Activated naive CD4-positive, alpha-beta T cell treated with anti-CD3 and anti-CD28 coated beads, Interleukin-2, amount 50 U/mL, for 72 hours (primary cell): Measurements from ENCODE around the gene SMYD3. TPM values are rescaled to one million over a fixed set of nuclear protein-coding genes. Genes with fewer than 3 reads are reported as not detected.

Experiments
- ATAC-seq, 2 donors: fragments of 150-1000 bp; cut with Tn5 transposase; 2 replicates each; pipeline ENCODE4 v1.10.0; 2021; ENCODE audit warnings: mild to moderate bottlenecking in 2 of 2, moderate library complexity in 2 of 2
- DNase-seq, 2 donors: peaks; one replicate each; pipeline ENCODE4 v3.0.0; 2021 to 2022; ENCODE audit warnings: low spot score in 2 of 2
- H3K27ac Mint-ChIP-seq, 2 donors: one replicate each; pipeline ENCODE4 v1.8.0; 2022; ENCODE audit warnings: mild to moderate bottlenecking in 2 of 2, mixed read lengths in 2 of 2
- H3K36me3 Mint-ChIP-seq, 2 donors: one replicate each; pipeline ENCODE4 v1.8.0; 2022; ENCODE audit warnings: mixed read lengths in 2 of 2
- H3K9me3 Mint-ChIP-seq, 2 donors: one replicate each; pipeline ENCODE4 v1.8.0; 2022; ENCODE audit warnings: mixed read lengths in 2 of 2
- total RNA-seq, 2 donors: library from RNA; stranded (reverse); gene quantifications; one replicate each; pipeline ENCODE4 v1.2.3, GENCODE V29; 2022

Gene SMYD3
- total RNA-seq, 2 donors from 2014 or later: 18.5 to 30.1 TPM

DNA sequence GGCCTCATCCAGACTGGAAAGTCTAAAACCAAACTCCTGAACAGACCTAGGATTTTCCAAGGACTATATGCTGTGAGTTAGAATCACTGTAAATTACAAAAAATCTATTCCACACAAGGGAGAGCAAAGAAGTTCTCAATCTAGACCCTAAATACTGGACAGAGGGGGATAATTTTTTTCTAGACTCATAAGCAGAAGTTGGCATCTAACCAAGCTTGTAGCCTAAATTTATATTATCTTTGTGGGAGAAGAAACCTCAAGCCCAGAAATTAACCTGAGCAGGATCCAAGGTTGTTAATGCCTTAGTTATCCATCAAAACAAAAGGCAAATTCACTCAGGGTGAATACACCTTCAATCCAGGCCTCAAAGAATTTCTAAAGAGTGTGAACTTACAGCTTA is 290.2 kb downstream of the SMYD3 start:
- Mint-ChIP-seq H3K36me3 (peaks cover 0 to 9% of the 10 kb centered on the region in 2 donors), H3K9me3 (peaks cover 0 to 9% of the 10 kb centered on the region in 2 donors), H3K27ac (no peak overlapping the region)
- DNase-seq (no peak), ATAC-seq (no peak)

DNA sequence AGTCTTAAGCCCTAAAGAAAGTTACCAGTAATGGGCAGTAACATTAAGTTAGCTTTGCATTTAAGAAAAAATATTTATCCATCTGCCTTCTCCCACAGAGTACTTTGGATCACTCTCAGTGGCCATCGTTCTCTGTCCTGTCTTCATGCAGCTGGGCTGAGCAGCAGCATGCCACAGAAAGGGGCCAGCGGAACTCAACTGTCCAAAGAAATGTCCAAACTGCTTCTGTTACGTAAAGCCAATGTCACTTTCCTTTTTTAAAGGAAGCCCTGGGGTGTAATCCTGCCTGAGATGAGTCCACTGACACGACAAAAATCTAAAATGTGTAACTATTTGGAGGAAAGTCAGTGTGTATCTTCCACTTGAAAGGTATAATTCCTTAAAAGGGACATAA is 291.6 kb downstream of the SMYD3 start:
- no peak for ATAC-seq
- Mint-ChIP-seq H3K27ac (no peak overlapping the region), H3K9me3 (peaks cover 0 to 9% of the 10 kb centered on the region in 2 donors), H3K36me3 (no peaks in the 10 kb centered on the region)
- DNase-seq: no peak

DNA sequence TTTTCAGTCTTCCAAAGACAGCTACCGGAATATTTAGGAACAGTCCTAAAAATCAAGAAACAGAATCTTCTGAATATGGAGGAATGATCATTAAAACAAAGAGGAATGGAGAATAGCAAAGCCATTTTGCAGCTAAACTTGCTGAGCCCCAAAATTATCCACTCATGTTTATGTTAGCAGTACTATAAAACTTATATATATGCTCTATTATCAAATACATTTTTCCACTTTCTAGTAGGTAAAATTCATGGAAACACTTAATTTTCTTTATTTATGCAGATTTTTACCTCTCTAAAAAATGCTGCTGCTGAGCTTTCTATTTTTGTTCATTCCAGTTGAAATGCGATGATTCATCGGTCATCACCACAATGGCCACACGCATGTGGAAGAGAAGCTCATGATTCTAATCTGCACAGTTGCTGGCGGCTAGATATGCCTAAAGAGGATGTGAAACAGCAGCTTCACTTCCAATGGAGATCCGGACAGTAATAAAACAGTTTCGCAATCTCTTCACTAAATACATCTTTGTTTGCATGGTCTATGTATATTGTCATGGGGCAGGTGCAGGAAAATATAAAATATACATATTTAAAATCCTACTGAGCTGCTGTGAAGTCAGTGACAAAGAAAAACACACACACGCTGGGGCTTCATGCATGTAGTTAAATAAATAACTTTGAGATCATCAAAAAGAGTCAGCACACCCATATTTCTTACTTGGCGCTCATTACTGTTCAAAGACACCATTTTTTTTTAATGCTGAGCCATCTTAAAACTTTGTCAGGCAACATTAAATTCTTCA is 292.2 kb downstream of the SMYD3 start:
- Mint-ChIP-seq H3K27ac (no peak overlapping the region), H3K9me3 (peaks cover 0 to 9% of the 10 kb centered on the region in 2 donors), H3K36me3 (no peaks in the 10 kb centered on the region)
- DNase-seq (no peak), ATAC-seq (peak in 1 of 2 donors; percentile 33)

DNA sequence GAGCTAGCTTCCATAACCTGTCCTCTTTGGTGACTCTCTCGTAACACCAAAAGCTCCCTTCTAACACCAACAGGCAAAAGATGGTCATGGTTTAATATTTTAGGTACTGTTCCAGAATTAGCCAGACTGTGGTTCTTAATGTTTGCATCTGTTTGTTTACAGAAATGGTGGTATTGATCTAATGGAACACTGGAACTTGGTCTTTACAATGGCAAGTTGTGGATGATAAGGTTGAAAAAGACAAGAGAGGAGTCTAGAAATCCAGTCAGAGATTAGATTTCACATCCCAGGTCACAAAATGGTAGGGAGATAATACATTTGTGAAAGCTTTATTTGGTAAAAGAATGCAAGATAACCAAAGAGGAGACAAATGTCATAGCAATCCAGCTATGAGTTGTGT is 293.1 kb downstream of the SMYD3 start:
- Mint-ChIP-seq H3K9me3 (peaks cover 0 to 9% of the 10 kb centered on the region in 2 donors), H3K27ac (no peak overlapping the region), H3K36me3 (no peaks in the 10 kb centered on the region)
- no peak for DNase-seq
- ATAC-seq: no peak

DNA sequence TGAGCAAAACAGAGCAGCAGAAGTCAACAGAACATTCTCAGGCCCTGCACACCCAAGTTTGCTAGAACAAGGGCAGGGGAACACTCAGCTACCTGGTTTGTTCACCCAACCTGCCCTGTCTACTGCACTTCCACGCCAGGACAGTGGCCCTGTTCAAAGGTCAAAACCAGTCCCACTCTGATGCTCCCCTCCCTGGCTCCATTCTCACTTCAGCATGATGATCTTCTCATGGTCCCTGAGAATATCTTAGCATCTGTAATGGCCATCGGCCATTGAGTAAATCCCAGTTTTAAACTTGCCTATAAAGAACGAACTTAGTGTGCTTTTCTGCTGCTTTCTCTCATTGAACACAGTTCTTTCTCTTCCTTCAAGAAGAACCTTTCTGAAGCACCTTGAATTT is 293.6 kb downstream of the SMYD3 start:
- Mint-ChIP-seq H3K9me3 (peaks cover 0 to 9% of the 10 kb centered on the region in 2 donors), H3K27ac (no peak overlapping the region), H3K36me3 (no peaks in the 10 kb centered on the region)
- DNase-seq: no peak
- ATAC-seq: no peak

DNA sequence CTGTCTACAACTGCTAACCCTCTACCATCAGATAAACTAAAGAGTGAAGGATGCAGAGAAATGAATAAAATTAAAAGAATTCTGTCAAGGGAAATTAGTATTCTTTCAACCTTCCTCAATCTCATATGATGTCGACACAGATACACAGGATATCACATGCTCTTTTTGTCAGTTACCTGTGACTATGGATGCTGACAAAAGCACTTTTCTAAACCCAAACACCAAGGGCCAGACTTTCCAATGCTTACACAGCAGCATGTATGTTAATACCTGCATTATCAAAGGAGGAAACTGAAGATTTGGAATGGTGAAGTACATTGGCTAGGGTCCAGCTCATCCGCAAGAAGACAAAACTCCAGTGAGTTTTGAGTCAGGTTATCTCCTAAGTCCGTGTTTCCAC is 294.0 kb downstream of the SMYD3 start:
- Mint-ChIP-seq H3K36me3 (no peaks in the 10 kb centered on the region), H3K9me3 (peaks cover 0 to 7% of the 10 kb centered on the region in 2 donors), H3K27ac (no peak overlapping the region)
- no peak for DNase-seq
- ATAC-seq: no peak

DNA sequence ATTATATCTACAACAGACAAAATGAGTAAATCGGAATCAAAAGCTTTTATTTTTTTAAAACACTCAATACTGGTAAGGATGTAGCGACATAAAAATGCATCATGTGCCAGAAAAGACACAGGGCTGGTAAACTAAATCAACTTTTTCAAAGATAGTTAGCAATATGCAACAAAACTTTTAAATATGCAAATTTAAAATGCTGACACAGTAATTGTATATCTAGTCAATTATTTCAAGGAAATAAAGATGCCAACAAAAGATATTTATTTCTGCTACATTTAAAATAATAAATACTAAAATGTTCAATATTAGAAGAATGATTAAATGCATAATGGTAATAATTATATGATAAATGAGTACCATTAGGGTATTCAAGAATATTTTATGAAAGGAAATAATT is 295.1 kb downstream of the SMYD3 start:
- H3K9me3 Mint-ChIP-seq: peaks cover 0 to 5% of the 10 kb centered on the region in 2 donors
- no peaks in the 10 kb centered on the region for H3K36me3 Mint-ChIP-seq
- DNase-seq: no peak
- ATAC-seq: no peak
- no peak overlapping the region for H3K27ac Mint-ChIP-seq

DNA sequence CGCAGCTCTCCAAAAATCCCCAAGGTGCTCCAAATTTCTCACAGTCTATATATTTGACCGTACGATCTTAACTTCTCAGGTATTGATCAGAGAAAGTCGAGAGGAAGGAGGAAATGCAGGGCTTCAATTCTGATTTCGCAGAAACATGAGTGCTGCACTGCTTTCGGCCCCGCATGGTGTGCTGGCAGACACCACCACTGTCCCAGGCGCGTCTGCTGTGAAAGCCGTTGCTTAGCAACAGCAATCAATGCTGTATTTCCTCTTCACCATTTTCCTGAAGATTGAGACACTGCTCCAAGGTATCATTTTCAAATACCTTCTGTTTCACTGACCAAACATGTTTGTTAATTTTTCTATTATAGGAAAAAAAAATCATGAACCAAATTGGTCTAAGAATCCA is 296.3 kb downstream of the SMYD3 start:
- Mint-ChIP-seq H3K27ac (no peak overlapping the region), H3K36me3 (no peaks in the 10 kb centered on the region), H3K9me3 (peaks cover 0 to 5% of the 10 kb centered on the region in 2 donors)
- DNase-seq (no peak), ATAC-seq (no peak)

DNA sequence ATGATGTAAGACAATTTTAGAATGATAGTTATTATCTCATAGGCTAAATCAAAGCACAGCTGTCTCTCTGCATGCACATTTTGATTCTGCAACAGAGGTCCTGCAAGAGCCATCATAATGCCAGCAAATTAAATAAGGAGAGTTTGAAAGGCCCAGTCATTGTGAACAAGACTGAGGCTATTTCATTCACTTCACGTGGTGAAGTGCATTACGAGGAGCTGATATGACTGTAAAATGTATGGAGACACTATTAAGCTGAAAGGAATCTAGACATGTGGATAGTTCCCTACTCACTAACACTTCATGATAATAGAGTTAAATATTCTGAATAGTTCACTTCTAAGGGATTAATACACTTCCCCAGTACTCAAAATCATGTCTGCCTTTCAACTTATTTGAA is 299.0 kb downstream of the SMYD3 start:
- Mint-ChIP-seq H3K27ac (no peak overlapping the region), H3K9me3 (no peaks in the 10 kb centered on the region), H3K36me3 (no peaks in the 10 kb centered on the region)
- DNase-seq (no peak), ATAC-seq (no peak)

DNA sequence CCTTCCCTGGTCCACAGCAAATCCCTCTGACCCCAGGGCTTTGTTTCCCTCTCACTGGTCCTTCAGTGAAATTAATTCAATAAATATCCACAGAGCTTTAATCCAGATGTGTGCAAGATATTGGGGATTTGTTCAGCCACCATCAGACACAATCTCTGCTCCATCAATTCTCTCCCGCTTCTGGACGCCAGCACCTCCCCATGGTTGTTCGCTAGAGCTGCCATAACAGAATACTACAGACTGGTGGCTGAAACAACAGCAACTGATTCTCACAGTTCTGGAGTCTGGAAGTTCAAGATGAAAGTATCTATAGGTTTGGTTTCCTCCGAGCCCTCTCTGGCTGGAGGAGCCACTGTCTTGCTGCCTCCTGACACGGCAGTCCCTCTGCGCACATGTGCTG is 303.9 kb downstream of the SMYD3 start:
- Mint-ChIP-seq H3K27ac (peak overlapping the region in 1 of 2 donors; percentile 6), H3K36me3 (no peaks in the 10 kb centered on the region), H3K9me3 (no peaks in the 10 kb centered on the region)
- no peak for ATAC-seq
- no peak for DNase-seq

DNA sequence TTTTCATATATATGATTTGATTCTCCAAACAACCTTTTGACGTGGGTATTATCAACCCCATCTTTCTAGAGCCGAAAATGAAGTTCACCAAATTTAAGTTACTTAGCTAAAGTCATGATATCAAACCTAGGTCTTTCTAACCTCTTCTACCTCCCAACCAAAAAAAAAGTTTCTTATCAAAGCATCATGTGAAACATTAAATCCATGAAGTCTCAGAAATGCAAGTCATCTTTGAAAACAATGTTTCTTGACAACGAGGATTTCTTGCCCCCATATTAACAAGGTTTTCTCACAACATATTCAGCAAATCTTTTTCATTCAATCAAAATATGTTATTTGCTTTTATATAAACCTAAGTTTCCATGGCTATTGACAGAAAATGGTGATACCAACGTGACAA is 306.3 kb downstream of the SMYD3 start:
- H3K27ac Mint-ChIP-seq: no peak overlapping the region
- DNase-seq: no peak
- no peaks in the 10 kb centered on the region for H3K36me3 Mint-ChIP-seq
- H3K9me3 Mint-ChIP-seq: no peaks in the 10 kb centered on the region
- no peak for ATAC-seq

DNA sequence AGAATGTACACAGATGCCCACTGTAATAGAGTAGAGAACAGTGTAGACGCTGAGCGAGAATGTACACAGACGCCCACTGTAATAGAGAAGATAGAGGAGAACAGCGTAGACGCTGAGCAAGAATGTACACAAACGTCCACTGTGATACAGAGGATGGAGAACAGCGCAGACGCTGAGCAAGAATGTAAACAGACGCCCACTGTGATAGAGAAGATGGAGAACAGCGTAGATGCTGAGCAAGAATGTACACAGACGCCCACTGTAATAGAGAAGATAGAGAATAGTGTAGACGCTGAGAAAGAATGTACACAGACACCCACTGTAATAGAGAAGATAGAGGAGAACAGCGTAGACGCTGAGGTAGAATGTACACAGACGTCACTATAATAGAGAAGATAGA is 306.9 kb downstream of the SMYD3 start:
- Mint-ChIP-seq H3K27ac (no peak overlapping the region), H3K36me3 (no peaks in the 10 kb centered on the region)
- no peak for ATAC-seq

DNA sequence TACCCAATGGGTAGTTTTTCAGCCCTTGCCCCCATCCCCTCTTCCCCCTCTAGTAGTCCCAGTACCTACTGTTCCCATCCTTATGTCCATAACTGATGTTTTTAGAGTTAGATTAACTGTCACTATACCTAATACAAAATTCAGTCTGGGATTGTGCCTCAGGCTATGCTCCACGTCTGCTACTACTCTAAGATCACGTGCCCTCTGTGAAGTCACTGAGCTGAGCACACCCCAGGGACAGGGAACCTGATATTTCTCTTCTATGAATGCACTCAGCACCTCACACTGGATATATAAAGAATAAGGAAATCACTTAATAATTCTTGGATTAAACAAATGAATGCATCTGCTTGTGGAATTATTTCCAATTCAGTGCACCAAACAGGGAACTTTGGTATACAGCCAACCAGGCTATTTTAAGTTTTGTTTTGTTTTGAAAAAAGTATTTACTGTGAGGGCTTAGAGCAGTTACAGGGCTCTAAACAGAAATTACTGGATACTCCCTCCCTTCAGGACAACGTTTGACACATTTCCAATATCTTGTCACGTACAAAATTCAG is 307.9 kb downstream of the SMYD3 start:
- H3K27ac Mint-ChIP-seq: no peak overlapping the region
- no peaks in the 10 kb centered on the region for H3K36me3 Mint-ChIP-seq
- H3K9me3 Mint-ChIP-seq: no peaks in the 10 kb centered on the region
- no peak for DNase-seq
- no peak for ATAC-seq

More for the DNA sequence above, 306.9 kb downstream of the SMYD3 start:
- no peak for DNase-seq
- no peaks in the 10 kb centered on the region for H3K9me3 Mint-ChIP-seq

DNA sequence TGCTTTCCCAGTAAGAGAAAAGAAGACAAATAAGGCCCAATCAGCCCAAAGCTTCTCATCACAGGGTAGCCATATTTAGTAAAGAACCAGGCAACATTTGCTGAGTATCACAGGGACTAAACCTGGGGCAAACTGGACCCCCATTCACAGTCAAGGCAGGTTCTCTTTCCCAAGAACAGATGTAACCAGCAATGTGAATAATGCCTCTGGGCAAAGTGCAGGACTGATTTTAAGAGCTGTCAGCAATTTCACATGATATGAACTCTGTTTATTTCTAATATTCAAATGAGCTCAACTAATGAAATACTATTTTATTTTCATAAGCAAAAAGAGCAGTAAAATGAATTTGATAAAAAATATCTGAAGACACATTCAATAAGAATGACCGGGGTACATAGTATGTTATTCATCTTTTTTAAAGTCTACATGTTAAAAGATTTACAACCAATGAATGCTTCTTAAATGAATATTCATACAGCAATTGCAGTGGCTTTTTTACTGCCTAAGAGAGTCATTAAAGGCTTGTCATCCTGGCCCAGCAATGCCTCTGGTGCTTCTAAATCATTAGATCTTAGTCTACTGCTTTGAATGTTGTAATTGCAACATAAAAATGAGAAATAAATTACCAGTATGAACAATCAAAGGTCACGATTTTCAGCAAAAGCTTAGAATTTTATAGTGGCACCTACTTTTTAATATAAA is 308.8 kb downstream of the SMYD3 start:
- Mint-ChIP-seq H3K36me3 (no peaks in the 10 kb centered on the region), H3K27ac (no peak overlapping the region), H3K9me3 (no peaks in the 10 kb centered on the region)
- DNase-seq: no peak
- no peak for ATAC-seq

DNA sequence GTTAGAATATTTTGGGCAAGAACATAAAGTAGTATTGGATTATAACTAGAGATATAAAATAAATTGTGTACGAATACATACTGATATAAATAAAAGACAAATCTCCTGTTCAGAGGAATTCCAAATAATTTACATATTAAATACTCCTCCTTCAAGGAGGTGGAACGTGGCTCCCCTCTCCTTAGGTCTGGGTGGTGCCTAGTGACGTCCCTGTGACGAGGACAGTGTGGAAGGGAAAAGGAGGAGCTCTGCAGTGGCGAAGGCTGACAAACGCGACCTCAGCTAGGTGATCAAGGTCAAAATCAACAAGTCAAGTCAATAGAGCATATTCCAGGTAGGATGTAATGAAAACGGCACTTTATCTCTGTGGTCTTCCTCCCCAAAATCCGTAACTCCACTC is 310.0 kb downstream of the SMYD3 start:
- H3K36me3 Mint-ChIP-seq: no peaks in the 10 kb centered on the region
- DNase-seq: no peak
- no peaks in the 10 kb centered on the region for H3K9me3 Mint-ChIP-seq
- H3K27ac Mint-ChIP-seq: no peak overlapping the region
- no peak for ATAC-seq

DNA sequence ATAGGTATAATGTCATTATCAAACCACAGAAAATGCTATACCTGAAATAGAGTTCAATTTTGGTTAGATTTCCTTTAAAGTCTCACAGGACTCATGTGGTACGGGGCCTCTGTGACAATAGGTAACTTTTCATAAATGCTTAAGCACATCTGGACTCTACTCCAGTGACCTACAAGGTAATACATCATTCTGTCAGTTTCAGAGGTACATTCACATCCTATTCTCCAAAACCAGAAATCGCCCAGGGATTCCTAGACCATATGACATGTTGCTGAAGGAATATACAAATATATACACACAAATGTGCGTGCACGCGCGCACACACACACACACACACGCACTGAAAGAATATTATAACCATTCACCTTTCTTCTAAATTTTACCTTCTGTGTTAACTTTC is 311.8 kb downstream of the SMYD3 start:
- H3K27ac Mint-ChIP-seq: no peak overlapping the region
- no peaks in the 10 kb centered on the region for H3K9me3 Mint-ChIP-seq
- ATAC-seq (no peak), DNase-seq (no peak)
- H3K36me3 Mint-ChIP-seq: peaks cover 0 to 5% of the 10 kb centered on the region in 2 donors

DNA sequence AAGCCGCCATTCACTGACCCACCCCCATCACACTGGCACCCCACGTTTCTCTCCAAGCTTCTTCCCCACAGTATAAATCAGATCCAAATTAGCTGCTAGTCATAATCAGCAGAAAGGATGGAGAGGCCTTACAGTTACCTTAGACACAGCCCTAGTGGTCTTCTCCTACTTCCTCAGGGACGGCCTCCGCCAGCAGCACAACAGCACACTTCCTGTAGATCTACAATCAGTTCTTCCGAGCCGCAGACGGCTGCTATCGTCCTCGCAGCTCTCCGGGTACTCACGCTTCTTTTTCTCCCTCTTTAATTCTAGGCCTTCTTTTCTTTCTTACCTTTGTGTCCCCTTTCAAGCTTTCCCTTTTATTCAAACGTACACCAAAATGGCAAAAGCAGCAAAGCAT is 313.5 kb downstream of the SMYD3 start:
- Mint-ChIP-seq H3K36me3 (peaks cover 0 to 5% of the 10 kb centered on the region in 2 donors), H3K9me3 (no peaks in the 10 kb centered on the region), H3K27ac (no peak overlapping the region)
- ATAC-seq: no peak
- DNase-seq: no peak

DNA sequence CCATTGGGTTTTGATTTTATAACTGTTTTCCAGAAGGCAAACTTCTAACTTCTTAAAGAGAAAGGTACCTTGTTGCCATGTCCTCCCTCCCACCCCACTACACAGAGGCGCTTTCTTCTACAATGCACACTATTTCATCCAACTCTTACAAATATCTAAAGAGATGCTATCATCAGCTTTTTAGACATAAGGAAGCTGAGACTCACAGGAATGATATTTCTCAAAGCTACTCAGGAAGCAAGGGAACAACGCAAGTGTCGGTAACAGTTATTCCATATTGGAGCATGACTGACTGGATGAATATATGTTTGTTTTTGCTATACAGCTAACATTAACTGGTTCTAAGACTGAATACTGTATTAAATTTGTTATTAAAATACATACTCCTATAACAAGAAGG is 318.0 kb downstream of the SMYD3 start:
- Mint-ChIP-seq H3K27ac (no peak overlapping the region), H3K9me3 (no peaks in the 10 kb centered on the region), H3K36me3 (peaks cover 6 to 10% of the 10 kb centered on the region in 2 donors)
- ATAC-seq (no peak), DNase-seq (no peak)
